ENCODE data around the gene LCN12. TPM values are rescaled to one million over a fixed set of nuclear protein-coding genes. Genes with fewer than 3 reads are reported as not detected.

LCN12 gene
- polyA plus RNA-seq, 10 donors, result 0.25 to 1.2 (median 0.68) TPM

DNA sequence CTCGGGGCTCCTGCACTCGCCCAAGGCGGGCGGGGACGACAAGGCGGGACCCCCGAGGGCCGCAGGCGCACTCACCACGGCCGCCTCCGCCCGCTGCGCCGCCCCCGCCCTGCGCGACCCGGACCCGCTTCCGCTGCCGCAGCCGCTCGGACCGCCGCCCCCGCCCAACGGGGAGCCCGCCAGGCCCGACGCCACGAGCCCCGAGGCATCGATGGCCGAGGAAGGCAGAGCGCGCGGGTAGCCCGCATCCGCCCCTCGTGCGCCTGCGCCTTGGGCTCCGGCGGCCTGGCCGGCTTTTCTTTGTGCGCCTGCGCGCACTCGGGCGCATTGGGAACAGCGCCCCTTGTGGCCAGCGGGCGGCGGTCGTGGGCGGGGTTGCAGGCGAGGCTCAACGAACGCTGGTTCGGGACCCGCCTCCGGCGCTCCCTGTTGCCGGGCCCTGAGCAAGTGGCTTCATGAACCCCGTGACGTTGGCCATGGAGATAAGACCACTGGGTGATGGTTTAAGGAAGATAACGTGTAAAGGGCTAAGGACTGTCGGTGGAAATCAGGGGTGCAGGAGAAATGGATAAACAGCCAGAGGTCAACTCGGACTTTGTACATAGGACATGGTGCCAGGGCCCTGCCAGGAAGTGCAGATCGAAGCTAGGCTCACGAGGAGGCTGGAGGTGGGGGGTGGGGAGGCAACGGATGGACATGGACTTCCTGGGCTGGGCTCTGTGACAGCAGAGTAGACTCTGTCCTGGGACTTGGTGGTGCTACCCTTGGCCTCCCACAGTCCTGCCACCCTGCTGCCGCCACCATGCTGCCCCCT, 7.3 kb upstream of the LCN12 start, which contains the start of the genes C8G and FBXW5:
Gene C8G, plus strand, starts transcription at position 725 of the 814 bp plus-strand sequence. Its CDS starts 78 bp downstream, at position 803.
Gene FBXW5, minus strand, starts transcription at position 220 of the 814 bp plus-strand sequence. CDS start 655 bp downstream, outside the sequence.
- peak; percentile 95 to 98 (median 97) for DNase-seq

DNA sequence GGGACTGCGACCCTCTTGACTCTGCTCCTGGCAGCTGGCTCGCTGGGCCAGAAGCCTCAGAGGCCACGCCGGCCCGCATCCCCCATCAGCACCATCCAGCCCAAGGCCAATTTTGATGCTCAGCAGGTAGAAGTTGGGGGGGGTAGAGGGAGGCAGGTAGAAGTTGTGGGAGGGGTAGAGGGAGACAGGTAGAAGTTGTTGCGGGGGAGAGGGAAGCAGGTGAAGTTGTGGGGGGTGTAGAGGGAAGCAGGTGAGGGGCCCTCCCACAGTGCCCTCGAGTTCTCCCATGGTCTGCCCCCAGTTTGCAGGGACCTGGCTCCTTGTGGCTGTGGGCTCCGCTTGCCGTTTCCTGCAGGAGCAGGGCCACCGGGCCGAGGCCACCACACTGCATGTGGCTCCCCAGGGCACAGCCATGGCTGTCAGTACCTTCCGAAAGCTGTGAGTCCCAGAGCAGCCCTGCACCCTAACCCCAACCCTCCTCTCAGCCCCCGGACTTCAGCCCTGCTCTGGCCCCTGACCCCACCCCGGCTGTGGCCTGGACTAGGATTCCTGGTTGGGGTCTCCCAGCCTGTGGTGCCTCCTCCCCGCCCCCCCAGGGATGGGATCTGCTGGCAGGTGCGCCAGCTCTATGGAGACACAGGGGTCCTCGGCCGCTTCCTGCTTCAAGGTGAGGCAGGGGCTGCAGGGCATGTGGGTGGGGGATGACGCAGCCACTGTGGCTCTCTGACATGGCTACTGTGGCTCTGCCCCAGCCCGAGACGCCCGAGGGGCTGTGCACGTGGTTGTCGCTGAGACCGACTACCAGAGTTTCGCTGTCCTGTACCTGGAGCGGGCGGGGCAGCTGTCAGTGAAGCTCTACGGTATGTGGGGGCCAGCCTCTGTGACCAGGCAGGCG, 6.5 kb upstream of the LCN12 start:
- DNase-seq, result no peak

DNA sequence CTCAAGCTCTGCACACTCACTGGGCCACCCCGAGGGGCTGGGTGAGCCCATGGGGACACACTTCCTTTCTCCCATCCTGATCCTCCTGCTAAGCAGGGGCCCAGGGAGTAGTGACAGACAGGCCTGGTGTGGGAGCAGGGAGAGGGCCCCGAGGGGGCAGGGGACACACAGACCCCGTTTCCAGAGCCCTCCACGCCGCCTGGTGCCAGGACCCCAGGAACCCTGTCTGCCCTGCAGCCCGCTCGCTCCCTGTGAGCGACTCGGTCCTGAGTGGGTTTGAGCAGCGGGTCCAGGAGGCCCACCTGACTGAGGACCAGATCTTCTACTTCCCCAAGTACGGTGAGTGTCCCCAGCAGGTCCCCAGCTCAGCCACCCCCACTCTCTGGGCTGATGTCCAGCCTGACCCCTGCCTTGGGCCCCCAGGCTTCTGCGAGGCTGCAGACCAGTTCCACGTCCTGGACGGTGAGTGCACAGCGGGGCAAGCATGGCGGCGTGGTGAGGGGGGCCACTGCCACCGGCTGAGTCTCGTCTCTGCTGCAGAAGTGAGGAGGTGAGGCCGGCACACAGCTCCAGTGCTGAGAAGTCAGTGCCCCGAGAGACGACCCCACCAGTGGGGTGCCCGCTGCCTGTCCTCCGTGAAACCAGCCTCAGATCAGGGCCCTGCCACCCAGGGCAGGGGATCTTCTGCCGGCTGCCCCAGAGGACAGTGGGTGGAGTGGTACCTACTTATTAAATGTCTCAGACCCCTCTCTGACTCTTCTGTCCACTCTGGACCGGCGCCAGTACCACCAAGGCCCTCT, 5.6 kb upstream of the LCN12 start:
- peak in 1 of 3 donors; percentile 30 for DNase-seq

DNA sequence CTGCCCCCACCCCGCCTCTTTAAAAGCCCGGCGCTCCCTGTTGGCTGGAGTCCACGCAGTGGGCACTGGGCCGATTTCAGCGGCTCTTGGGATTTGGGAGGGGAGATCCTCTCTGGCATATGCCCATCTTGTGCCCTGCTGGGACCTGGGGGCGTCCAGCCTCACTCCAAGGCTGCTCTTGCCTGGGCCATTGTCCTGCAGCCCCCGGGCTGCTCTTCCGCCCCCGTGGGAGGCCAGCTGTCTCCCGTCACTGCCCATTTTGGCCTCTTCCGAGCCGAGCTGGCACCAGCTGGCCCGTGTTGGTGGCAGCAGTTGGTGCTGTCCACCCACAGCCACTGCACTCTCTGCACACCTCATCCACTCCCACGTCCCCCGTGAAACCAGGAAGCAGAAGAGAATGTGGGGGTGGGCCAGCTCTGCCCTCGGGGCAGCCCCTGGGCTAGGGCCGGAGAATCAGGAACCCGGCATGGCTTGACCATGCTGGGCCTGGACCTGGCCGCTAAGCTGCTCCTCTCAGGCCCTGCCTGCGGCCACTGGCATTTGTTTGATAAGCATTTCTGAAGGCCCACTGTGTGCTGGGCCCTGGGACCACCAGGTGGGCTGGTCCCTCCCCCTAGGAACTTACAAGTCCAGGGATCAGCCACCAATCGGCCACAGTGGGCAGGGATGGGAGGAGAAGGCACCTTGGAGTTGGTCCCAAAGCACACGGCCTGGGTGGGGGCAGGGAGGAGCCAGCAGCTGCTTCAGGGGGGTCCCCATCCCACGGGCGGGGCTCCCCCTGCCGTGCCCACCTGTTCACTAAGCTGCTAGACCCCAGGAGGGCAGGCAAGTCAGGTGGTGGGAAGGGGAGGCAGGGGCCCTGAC, 4.8 kb upstream of the LCN12 start:
- DNase-seq, result peak in 1 of 3 donors; percentile 51

DNA sequence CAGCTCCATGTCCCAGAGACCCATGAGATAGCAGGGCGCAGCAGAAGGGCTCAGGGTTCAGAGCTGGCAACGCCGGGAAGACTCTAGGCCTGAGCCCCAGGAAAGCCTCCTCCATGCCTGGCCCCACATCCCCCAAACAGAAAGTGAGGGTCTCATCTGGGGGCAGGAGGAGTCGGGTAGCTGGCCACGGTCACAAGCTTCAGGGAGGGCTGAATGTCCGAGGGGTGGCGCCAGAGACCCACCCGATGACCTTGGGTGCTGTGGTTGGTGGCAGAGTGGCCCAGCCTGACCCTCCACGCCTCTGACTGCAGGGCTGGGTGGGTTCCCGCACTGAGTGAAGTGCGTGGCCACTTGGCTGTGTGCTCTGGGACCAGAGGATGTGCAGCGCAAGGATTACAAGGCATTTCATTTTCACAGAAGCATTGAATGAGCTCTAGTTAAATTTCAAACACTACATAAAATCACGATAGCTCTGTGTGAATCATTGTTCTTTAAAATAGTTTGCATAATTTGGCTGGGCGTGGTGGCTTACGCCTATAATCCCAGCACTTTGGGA, 4.0 kb upstream of the LCN12 start:
- DNase-seq, result peak in 1 of 3 donors; percentile 68

DNA sequence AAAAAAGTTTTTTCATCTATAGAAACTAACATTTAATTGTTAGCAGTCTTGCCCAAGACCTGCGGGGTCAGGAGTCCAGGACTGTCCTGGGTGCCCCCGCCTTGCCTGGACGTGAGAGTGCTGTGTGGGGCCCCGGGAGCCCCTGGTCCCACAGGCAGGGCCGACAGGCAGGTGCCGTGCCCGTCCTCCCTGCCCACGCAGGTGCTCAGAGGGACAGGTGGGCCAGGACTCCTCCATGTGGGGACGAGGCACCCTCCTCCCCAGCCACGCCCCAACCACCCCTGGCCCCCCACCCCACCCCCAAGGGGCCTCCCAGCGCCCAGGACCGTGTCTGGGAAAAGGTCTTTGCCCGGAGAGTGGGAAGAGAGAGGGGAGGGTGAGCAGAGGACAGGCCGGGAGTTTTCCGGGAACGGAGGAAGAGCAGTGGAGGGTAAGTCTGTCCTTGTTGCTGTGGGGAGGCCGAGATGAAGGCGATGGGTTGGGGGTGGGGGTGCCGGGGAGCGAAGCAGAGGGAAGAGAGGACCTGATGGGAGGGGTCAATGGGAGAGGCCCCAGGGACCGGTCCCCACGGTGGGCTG, 2.7 kb upstream of the LCN12 start:
- DNase-seq, result no peak

DNA sequence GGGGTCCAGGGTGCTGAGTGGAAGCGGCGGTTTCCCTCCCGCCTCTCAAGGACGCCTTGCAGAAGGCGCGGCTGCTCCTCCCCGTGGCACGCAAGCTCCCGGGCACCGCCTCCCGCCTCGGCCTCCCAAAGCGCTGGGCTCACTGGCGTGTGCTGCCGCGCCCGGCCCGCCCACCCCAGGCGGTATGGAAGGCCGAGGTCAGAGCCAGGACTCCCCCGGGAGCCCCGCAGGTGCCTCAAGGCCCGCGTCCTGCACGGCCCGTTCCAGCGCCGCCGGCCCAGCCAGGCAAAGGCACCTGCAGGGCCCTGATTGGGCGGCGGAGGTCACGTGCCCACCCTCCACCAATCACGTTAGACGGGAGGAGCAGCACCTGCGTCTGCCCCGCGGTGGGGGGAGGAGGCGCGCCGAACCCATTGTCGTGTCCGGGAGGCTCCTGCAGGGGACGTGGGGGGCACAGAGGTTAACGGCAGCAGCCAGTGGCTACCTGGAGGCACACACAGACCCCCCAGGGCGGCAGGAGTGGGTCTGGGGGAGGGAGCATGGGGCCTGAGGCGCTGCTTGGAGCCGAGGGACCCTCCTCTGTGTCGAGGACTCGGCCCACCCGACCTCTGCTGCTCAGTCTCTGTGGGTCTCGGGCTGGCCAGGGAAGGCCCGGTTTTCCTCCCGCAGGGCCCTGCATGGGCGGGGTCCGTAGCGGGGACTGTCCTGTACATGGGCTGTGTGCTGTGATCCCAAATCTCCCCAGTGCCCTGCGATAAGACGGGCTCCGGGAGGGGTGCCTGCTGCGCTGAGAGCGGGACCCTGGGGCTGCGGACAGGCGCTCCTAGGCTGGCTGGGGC, 2.0 kb upstream of the LCN12 start:
- DNase-seq, result peak; percentile 85 to 95 (median 85)

DNA sequence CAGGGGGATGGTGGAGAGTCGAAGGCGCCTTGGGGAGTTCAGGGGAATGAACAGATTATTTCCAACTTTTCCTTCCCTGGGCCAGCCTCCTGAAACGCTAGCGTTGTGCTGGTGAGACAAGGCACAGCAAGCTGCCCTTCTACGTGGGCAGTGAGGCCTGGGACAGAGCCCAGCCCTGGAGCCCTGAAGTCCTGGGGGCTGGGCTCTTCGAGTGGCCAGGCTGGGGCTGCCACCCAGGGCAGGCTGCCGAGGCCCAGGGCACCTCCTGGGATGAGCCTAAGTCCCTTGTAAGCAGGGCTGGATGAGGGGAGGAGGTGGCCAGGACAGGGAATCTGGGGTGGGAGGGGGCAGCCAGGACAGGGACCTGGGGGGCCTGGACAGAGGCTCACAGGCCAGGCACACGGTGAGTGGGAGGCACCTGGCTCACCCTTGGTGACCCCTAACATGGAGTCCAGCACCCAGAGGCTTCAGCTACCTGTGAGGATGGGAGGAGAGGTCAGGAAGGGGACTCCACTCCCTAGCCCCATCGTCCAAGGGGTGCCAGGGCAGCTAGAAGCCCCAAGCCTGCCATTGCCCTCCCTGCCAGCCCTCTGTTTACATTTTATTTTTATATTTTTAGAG, 1.3 kb upstream of the LCN12 start:
- no peak for DNase-seq

DNA sequence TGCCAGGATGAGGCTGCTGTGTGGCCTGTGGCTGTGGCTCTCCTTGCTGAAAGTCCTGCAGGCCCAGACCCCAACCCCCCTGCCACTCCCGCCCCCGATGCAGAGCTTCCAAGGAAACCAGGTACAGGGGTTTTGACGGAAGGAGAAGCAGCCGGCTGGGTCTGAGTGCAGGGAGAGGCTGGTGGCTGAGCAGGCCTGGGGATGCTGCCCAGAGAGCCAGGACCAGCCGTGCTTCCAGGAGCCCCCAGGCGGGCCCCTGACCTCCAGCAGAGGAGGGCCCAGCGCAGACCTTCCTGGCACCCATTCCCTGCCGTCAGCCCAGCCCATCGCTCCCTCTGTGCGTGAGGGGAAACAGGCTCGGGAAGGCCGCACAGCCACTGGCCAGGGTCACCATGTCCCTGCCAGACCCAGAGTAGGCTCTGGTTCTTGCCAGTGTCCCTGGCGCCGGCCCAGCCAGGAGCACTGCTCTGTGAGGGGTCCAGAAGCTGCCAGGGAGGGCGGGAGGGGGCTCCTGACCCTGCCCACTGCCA, 313 bp downstream of the LCN12 start:
- no peak for DNase-seq

DNA sequence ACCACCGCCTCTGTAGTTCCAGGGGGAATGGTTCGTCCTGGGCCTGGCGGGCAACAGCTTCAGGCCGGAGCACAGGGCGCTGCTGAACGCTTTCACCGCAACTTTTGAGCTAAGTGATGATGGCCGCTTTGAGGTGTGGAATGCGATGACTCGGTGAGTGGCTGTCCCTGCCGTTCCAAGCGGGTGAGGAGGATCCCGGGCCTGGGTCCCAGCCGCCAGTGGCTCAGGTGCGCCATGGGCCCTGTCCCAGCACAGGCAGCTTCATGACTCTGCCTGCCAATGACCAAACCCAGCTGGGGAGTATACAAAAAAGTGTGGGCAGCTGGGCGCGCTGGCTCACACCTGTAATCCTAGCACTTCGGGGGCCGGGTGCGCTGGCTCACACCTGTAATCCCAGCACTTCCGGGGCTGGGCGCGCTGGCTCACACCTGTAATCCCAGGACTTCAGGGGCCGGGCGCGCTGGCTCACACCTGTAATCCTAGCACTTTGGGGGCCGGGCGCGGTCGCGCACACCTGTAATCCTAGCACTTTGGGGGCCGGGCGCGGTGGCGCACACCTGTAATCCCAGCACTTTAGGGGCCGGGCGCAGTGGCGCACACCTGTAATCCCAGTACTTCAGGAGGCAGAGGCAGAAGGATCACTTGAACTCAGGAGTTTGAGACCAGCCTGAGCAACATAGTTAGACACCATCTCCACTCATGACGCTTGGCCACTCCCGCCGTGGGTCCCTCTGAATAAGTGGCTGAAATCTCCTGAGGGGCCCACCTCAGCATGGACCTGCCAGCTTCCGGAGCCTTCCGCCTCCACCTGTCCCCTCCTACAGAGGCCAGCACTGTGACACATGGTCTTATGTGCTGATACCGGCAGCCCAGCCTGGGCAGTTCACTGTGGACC, 1.1 kb downstream of the LCN12 start:
- no peak for DNase-seq

DNA sequence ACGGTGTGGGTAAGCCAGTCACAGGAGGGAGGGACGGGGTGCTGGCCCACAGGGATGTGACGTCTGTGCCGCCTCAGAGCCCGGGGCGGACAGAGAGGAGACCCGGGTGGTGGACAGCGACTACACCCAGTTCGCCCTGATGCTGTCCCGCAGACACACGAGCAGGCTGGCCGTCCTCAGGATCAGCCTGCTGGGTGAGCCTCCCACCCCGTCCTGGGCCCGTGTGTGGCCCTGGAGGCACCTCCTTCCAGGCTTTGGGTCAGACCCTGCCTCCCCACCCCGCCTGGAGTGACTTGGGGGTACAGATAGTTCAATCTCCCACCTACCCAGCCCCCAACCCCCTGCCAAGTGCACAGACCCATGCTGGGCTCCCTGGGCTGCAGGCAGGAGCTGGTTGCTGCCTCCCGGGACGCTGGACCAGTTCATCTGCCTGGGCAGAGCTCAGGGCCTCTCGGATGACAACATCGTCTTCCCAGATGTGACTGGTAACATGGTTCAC, 1.7 kb downstream of the LCN12 start:
- no peak for DNase-seq

DNA sequence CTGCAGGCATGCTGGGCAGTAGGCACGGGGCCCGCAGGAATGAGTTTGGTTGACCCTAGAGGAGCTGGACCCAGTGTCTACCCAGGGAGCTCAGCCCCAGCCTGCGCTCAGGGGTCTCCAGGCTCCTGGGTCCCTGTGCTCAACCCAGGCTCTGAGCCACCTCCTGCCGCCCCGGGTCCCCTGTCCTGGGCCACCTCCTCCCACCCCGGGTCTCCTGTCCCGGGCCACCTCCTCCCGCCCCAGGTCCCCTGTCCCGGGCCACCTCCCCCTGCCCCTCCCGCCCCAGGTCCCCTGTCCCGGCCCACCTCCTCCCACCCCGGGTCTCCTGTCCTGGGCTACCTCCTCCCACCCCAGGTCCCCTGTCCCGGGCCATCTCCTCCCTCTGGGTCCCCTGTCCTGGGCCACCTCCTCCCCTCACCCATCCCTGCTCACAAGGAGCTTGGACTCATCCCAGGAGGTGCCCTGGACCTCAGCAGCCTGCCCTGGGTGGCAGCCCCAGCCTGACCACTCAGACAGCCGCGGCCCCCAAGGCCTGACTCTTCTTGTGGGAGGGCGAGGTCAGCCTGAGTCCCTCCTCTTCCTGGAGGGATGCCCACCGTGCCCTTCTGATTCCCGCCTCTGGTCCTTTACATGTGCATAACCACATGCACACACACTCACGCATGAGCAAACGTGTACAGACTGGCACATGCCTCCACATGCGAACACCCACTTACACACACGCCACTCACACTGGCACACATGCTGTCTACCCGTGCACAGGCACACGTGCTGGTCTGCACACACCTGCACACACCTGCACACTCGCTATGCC, 2.4 kb downstream of the LCN12 start:
- DNase-seq, result no peak

DNA sequence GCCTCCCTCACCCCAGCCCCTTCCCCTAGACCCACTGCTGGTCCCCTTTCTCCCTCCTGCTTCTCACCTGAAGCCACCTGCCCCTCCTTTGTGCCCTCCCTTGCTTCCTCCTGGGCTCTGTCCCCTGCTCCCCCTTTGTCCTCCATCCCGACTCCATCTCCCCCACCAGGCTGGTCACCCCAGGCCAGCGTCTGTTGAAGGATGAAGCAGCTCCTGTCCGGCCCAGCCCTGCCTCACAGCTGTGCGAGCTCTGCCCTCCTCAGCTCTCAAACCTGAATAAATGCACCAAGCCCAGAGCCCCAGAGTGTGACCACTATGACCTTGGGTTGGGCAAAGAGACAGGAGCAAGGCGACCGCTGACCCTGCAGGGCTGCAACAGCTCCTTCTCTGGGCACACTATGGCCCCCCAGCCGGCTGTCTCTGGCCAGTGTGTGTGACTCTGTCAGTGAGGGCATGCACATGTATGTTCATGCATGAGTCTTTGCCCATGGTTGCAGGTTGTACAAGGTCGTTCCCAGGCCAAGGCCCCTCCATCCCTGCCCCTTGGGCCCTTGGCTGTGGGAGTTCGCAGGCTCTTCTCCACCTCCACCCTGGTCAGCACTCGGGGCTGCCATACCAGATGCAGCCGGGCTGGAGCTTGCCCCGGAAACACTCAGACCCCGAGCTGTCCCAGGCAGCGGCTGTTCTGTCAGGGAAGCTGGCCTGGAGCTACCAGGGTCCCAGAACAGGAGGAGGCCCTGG, 3.3 kb downstream of the LCN12 start:
- DNase-seq, result no peak

DNA sequence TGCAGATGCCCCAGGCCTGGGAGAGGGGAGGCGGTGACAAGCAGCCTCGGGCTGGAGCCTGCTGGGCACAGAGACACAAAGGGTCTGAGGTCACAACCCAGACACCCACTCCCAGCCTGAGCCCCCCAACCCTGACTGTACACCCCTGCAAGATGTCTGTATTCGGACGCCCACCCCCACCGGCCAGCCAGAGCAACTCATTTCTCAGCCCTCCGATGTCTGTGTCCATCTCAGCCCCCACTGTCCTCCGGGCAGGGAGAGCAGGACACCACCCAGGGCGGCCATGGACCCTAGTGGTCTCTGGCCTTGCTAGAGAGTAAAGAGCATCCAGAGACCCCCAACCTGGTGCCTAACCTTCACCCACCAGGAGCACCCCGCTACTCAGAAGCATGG, 3.9 kb downstream of the LCN12 start:
- no peak for DNase-seq

DNA sequence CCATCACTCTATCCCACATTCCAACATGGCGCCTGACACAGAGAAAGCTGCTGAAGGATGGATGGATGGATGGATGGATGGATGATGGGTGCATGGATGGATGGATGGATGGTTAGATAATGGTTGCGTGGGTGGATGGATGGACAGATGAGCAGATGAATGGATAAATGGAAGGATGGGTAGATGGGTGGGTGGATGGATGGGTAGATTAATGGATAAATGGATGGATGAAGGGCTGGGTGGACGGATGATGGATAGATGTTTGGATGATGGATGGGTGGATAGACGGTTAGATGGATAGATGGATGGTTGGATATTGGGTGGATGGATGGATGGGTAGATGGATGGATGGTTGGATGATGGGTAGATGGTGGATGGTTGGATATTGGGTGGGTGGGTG, 4.5 kb downstream of the LCN12 start:
- no peak for DNase-seq

All from muscle of back (tissue), 11 donors.